OCI-LY1 (cell line): Measurements from ENCODE around the gene RIOK3.
A peak's percentile ranks its signal among the peaks of the same experiment; 100 is the strongest.

Experiments used
- H2AFZ ChIP-seq: fragments of 200-600 bp; sonication (generic), shearing (Covaris generic); 2 replicates; pipeline ENCODE4 v1.6.0; 2014; ENCODE audit warnings: antibody characterized with exemption, mild to moderate bottlenecking, low read length
- H3F3A ChIP-seq: fragments of 200-600 bp; sonication (generic), shearing (Covaris generic); 2 replicates; pipeline ENCODE4 v1.6.0; 2014; ENCODE audit warnings: mild to moderate bottlenecking, antibody characterized with exemption, low read length, moderate library complexity; ENCODE audit not compliant: insufficient read depth
- H3K27ac ChIP-seq: fragments of 200-600 bp; sonication (generic); 2 replicates; pipeline ENCODE4 v1.5.1; 2014; ENCODE audit warnings: low read length, mixed run types, mild to moderate bottlenecking, low read depth; ENCODE audit not compliant: poor library complexity, severe bottlenecking
- H3K27me3 ChIP-seq: fragments of 200-600 bp; sonication (generic); 2 replicates; pipeline ENCODE4 v1.6.0; 2014; ENCODE audit warnings: antibody characterized with exemption, mild to moderate bottlenecking, low read length, moderate library complexity; ENCODE audit not compliant: insufficient read depth
- H3K36me3 ChIP-seq: fragments of 200-600 bp; sonication (generic); 2 replicates; pipeline ENCODE4 v1.6.1; 2014; ENCODE audit warnings: mild to moderate bottlenecking, antibody characterized with exemption, low read length, moderate library complexity, mixed read lengths; ENCODE audit not compliant: insufficient read depth
- H3K4me1 ChIP-seq: fragments of 200-600 bp; sonication (generic); 2 replicates; pipeline ENCODE4 v1.5.1; 2014; ENCODE audit warnings: mild to moderate bottlenecking, low read length, moderate library complexity; ENCODE audit not compliant: insufficient read depth, severe bottlenecking
- H3K4me2 ChIP-seq: fragments of 200-600 bp; sonication (generic), shearing (Covaris generic); 2 replicates; pipeline ENCODE4 v1.6.1; 2014; ENCODE audit warnings: low read length
- H3K4me3 ChIP-seq: fragments of 200-600 bp; sonication (generic); 2 replicates; pipeline ENCODE4 v1.5.1; 2014; ENCODE audit warnings: low read length, low read depth, mild to moderate bottlenecking, mixed read lengths; ENCODE audit not compliant: poor library complexity, severe bottlenecking
- H3K79me2 ChIP-seq: fragments of 200-600 bp; shearing (Covaris generic); 2 replicates; pipeline ENCODE4 v1.6.1; 2016; ENCODE audit warnings: mixed run types, low read length, mixed read lengths; ENCODE audit not compliant: insufficient read depth
- H3K9ac ChIP-seq: fragments of 200-600 bp; sonication (generic), shearing (Covaris generic); 2 replicates; pipeline ENCODE4 v1.6.1; 2014; ENCODE audit warnings: mild to moderate bottlenecking, low read length, mixed read lengths
- H3K9me2 ChIP-seq: fragments of 200-600 bp; sonication (generic), shearing (Covaris generic); 2 replicates; pipeline ENCODE4 v1.6.1; 2014; ENCODE audit warnings: low read depth, mild to moderate bottlenecking, low read length, mixed read lengths
- H3K9me3 ChIP-seq: fragments of 200-600 bp; shearing (Covaris generic); 2 replicates; pipeline ENCODE4 v1.6.1; 2014; ENCODE audit warnings: low read length, mixed read lengths
- H4K20me1 ChIP-seq: fragments of 200-600 bp; sonication (generic), shearing (Covaris generic); 2 replicates; pipeline ENCODE4 v1.6.0; 2016; ENCODE audit warnings: mild to moderate bottlenecking, low read length; ENCODE audit not compliant: insufficient read depth
- CTCF ChIP-seq: fragments of 200-600 bp; sonication (generic), shearing (Covaris generic); IDR thresholded peaks from 2 replicates; pipeline ENCODE4 v1.5.1; 2017; ENCODE audit warnings: mild to moderate bottlenecking, antibody characterized with exemption, low read length, moderate library complexity, mixed read lengths
- EZH2 ChIP-seq: fragments of 200-600 bp; sonication (generic), shearing (Covaris generic); IDR thresholded peaks from 2 replicates; pipeline ENCODE4 v1.8.0; 2017; ENCODE audit warnings: borderline replicate concordance, mixed run types, mild to moderate bottlenecking, antibody characterized with exemption, low read length, moderate library complexity, mixed read lengths

The RIOK3 gene

DNA sequence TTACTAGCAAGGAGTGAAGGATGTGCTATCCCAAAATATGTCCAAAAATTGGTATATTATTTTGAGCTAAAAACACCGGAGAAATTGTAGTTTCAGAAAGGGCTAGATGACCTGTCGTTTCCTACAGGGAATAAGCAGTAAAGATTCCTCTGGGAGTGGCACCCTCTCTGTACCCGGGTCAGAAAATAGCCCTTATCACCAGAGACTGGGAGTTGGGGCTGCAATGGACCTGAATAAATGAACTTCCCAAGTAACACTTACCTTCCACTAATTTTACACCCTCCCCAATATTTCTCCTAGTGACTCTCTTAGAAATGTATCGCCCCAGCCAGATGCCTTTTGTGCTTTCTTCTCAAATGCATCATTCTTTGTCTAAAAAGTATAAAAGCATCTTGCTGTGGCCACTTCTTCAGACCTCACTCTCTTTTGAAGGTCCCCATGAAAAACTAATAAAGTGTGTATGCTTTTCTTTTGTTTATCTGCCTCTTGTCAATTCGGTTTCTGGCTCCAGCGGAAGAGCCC lies 49.5 kb downstream of the RIOK3 start:
- Histone ChIP-seq H3K9me3 (no peaks in the 10 kb centered on the region), H2AFZ (no peak overlapping the region), H3K4me2 (peak overlapping the region; percentile 72), H3K27ac (peak overlapping the region; percentile 77), H3K36me3 (peaks cover 15% of the 10 kb centered on the region; the same call in 1 of the 2 replicates), H3K9ac (peak overlapping the region; percentile 89), H3K27me3 (no peaks in the 10 kb centered on the region), H3K4me3 (peak overlapping the region; percentile 97), H3F3A (no peaks in the 10 kb centered on the region), H3K9me2 (no peaks in the 10 kb centered on the region), H4K20me1 (no peaks in the 10 kb centered on the region), H3K79me2 (peaks cover 20% of the 10 kb centered on the region), H3K4me1 (peaks cover 72% of the 10 kb centered on the region)
- TF ChIP-seq EZH2 (no peak), CTCF (no peak)

DNA sequence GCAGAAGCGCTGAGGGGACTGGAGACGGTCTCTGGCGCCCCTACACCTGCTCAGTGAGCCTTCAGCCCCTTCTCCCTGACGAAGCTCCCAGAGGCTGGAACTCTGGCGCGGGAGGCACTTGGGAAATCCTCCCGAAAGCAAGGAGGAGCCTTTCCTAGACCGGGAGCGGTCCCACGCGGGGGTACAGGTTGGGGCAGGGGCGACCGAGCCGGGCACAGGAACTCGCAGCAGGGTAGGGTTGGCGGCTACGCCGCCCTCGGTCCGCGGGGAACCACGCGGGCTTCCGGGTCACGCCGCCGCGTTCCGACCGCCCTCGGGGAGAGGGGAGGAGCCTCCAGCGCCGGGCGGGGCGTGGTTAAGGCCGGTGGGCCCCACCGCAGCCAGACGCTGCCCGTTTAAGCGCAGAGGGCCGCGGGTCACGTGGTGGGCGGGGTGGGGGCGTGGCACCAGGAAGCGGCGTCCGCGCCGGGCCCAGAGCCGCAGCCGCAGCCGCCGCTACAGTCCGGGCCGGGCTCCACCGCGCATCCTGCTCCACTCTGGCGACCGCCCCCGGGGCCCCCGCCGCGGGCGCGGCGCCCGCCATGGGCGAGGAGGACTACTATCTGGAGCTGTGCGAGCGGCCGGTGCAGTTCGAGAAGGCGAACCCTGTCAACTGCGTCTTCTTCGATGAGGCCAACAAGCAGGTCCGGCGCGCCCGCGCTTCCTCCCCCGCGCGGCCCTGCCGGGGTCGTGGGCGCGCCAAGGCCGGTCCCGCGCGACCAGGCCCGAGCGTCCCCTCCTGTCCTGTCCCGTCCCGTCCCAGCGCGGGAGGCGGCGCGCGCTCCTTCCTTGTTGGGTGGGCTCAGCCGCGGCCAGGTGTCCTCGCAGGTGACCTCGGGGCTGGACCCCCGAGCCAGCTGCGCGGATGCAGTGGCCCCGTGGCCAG lies 50.2 kb downstream of the RIOK3 start, which contains the start of gene RMC1:
RMC1 (plus strand) TSS at position 474 of the 925 bp plus-strand sequence; CDS start at position 582, 108 bp downstream.
- no peaks in the 10 kb centered on the region for H3F3A ChIP-seq
- H3K4me2 ChIP-seq = peak within 1 kb of the TSS; percentile 89
- H3K9me3 ChIP-seq = no peaks in the 10 kb centered on the region
- H4K20me1 ChIP-seq = no peaks in the 10 kb centered on the region
- no peak within 1 kb of the TSS for H2AFZ ChIP-seq
- no peaks in the 10 kb centered on the region for H3K9me2 ChIP-seq
- H3K4me1 ChIP-seq = peaks cover 65% of the 10 kb centered on the region
- H3K9ac ChIP-seq = peak within 1 kb of the TSS; percentile 89
- TF ChIP-seq EZH2 (no peak), CTCF (peak; percentile 36; the same call in 1 of the 2 replicates)
- peaks cover 22% of the 10 kb centered on the region; the same call in 1 of the 2 replicates for H3K36me3 ChIP-seq
- peak within 1 kb of the TSS; percentile 77 for H3K27ac ChIP-seq
- peaks cover 20% of the 10 kb centered on the region for H3K79me2 ChIP-seq
- H3K4me3 ChIP-seq = peak within 1 kb of the TSS; percentile 97
- H3K27me3 ChIP-seq = no peaks in the 10 kb centered on the region

- Histone ChIP-seq H3K4me3 (peak overlapping the region; percentile 97), H3F3A (no peaks in the 10 kb centered on the region), H3K9me2 (no peaks in the 10 kb centered on the region), H2AFZ (no peak overlapping the region), H4K20me1 (no peaks in the 10 kb centered on the region), H3K79me2 (peaks cover 20% of the 10 kb centered on the region), H3K9ac (peak overlapping the region; percentile 87), H3K27me3 (no peaks in the 10 kb centered on the region), H3K4me2 (peak overlapping the region; percentile 89), H3K27ac (peak overlapping the region; percentile 49), H3K9me3 (no peaks in the 10 kb centered on the region), H3K4me1 (peaks cover 58% of the 10 kb centered on the region), H3K36me3 (peaks cover 28% of the 10 kb centered on the region; the same call in 1 of the 2 replicates)
- TF ChIP-seq EZH2 (no peak), CTCF (no peak)
Measured at GRCh38 chr18:23503963-23504344, 50.9 kb downstream of the RIOK3 start.
